MG63 (cell line): ENCODE measurements around the gene PSMA8. TPM values are rescaled to one million over a fixed set of nuclear protein-coding genes. Genes with fewer than 3 reads are reported as not detected.
A peak's percentile ranks its signal among the peaks of the same experiment; 100 is the strongest.
"Not testable (repeated sequence)": the region's sequence is repeated elsewhere in the genome, so short reads cannot be mapped to it uniquely, and the experiment has no call there.

Experiments
- DNase-seq: peaks from one replicate; pipeline ENCODE4 v3.0.0-alpha.2; 2020
- H3K27me3 ChIP-seq: fragments of 250-450 bp; sonication (Bioruptor Pico); 2 replicates; pipeline ENCODE4 v1.5.1; 2020; ENCODE audit warnings: mild to moderate bottlenecking, moderate library complexity
- H3K36me3 ChIP-seq: fragments of 250-450 bp; sonication (Bioruptor Pico); 2 replicates; pipeline ENCODE4 v1.5.1; 2020; ENCODE audit warnings: mild to moderate bottlenecking, moderate library complexity
- H3K4me3 ChIP-seq: fragments of 250-450 bp; sonication (Bioruptor Pico); 2 replicates; pipeline ENCODE4 v1.5.1; 2020; ENCODE audit warnings: mild to moderate bottlenecking, moderate library complexity
- H3K9me3 ChIP-seq: fragments of 250-450 bp; sonication (Bioruptor Pico); 2 replicates; pipeline ENCODE4 v1.5.1; 2020; ENCODE audit warnings: mild to moderate bottlenecking, moderate library complexity
- total RNA-seq: library from RNA; depleted of rRNA; stranded (reverse); fragments of >200 nt; shearing (Covaris generic); gene quantifications from 2 replicates; pipeline ENCODE4 v1.2.3, GENCODE V29; 2014; ENCODE audit warnings: low replicate concordance; rRNA removed

Gene PSMA8
- total RNA-seq, 1 experiment from 2014 or later = 0.23 TPM

DNA sequence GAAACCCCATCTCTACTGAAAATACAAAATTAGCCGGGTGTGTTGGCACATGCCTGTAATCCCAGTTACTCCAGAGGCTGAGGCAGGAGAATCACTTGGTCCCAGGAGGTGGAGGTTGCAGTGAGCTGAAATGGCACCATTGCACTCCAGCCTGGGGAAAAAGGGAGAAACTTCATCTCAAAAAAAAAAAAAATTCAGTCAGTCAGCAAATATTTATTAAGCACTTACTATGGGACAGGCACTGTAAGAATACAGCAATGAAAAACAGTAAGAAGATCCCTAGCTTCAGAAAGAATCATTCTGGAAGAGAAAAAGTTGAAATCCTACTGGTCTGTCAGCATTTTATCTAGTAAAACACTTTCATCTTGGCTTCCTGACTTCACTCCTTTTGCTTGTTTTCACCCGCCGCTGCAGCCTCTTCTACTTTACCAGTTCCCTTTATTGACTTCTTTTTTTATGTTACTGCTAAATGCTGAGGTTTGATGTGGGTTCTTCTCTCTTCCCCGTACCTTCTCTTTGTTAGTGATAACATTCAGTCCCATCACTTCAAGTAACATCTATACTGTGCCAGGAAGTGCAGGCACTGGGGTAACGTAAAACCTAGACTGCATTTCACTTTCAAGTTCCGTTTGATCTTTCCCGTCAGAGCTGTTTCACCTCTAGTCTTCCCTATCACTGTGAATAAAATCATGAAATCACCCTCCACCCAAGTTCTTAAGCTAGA lies 81.7 kb downstream of the PSMA8 start:
- DNase-seq = no peak
- Histone ChIP-seq H3K9me3 (no peaks in the 10 kb centered on the region), H3K27me3 (no peaks in the 10 kb centered on the region), H3K4me3 (no peak overlapping the region), H3K36me3 (no peaks in the 10 kb centered on the region)

DNA sequence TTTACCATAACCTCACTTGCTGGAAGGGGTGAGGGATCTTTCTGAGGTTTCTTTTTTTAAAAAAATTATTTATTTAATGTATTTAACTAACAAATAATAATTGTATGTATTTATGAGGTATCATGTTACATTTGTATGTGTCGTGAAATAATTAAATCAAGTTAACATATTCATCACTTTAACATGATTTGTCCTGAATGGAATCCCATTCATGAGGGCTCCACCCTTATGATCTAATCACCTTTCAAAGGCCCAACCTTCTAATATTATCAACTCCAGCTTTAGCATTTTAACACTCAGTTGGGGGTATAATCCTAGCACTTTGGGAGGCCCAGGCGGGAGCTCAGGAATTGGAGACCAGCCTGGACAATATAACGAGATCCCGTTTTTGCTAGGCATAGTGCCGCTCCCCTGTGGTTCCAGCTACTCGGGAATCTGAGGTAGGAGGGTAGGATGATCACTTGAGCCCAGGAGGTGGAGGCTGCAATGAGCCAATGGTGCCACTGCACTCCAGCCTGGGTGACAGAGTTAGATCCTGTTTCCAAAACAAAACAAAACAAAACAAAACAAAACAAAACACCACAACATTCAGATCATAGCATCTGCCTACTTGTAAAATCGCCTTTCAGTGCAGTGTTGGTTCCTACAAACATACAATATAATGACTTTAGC lies 91.5 kb downstream of the PSMA8 start:
- Histone ChIP-seq H3K36me3 (no peaks in the 10 kb centered on the region), H3K4me3 (no peak overlapping the region)
- no peak for DNase-seq

DNA sequence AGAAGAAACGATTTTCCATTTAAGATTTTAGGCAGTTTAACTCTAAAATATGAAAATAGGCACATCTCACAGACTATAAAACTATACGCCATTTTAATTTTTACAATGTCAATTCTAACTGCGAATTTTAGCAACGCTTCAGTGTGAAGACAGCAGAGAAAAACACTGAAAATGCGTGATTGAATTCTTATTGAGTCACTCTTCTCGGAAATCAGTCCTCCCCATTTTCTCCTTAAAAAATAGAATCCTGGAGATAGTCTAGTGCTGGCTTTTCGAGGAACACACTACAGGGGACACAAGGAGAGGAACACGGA lies 92.2 kb downstream of the PSMA8 start:
- Histone ChIP-seq H3K9me3 (no peaks in the 10 kb centered on the region), H3K4me3 (peak overlapping the region; percentile 87), H3K27me3 (no peaks in the 10 kb centered on the region), H3K36me3 (no peaks in the 10 kb centered on the region)
- no peak for DNase-seq

More for the DNA sequence above, 91.5 kb downstream of the PSMA8 start:
- Histone ChIP-seq H3K9me3 (no peaks in the 10 kb centered on the region), H3K27me3 (no peaks in the 10 kb centered on the region)

DNA sequence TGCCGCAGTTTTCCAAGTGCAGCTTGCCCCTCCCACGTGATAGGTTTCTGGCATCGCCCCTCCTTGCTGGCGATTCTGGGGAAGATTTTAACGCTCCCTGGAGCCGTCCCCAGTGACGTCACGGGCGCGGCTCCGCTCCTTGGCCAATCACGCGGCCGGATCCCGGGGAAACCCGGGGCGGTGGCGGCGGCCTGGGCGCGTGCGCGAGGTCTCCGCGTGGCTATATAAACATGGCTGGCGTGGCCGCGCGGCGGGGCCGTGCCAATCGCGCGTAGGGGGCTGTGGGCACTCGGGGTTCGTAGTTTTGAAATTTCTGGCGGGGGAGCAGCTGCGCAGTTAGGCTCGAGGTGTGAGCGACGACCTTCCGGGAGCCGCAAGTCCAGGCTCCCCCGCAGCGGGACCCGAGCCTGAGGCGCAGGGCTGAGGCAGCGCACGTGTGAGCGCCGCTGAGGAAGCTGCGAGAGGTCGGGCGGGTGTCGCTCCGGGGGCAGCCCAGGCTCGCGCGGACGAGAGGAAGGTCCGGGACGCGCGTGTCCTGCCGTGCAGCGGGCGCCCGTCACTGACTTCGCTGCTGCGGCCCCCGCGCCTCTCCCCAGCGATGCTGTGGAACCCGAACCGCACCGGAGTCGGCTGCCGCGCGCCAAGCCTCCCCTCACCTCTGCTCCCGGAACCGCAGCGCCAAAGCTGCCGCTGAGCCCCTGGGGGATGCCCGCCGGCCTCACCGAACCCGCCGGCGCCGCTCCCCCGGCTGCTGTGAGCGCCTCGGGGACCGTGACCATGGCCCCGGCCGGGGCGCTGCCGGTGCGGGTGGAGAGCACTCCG lies 92.8 kb downstream of the PSMA8 start, which contains the start of gene TAF4B:
Gene TAF4B, plus strand, starts transcription at position 217 of the 822 bp plus-strand sequence. Its CDS starts 489 bp downstream, at position 706.
- H3K36me3 ChIP-seq = no peaks in the 10 kb centered on the region
- DNase-seq = peak; percentile 93
- H3K27me3 ChIP-seq = no peaks in the 10 kb centered on the region
- H3K4me3 ChIP-seq = peak within 1 kb of the TSS; percentile 87
- no peaks in the 10 kb centered on the region for H3K9me3 ChIP-seq

DNA sequence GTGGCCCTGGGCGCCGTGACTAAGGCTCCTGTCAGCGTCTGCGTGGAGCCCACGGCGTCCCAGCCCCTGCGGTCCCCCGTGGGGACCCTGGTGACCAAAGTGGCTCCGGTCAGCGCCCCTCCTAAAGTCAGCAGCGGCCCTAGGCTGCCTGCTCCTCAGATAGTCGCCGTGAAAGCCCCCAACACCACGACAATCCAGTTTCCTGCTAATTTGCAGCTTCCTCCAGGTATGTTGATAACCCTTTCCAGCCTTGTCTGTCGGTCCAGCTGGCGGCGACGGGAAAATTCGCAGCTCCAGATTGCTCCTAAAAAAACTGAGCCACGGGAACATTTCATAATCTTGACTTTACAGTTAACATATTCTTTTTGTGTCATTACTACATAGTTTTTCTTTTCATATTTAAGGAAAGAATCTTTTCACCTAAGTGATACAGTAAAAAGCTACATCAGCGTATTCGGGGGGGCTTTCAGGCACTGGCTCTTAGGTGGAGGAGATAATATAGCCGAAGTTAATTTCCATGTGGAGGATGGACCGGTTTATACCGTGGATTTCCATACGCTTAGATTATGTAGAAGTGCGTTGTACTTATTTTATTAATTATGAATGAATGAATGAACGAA lies 93.5 kb downstream of the PSMA8 start:
- DNase-seq = peak; percentile 1
- H3K4me3 ChIP-seq = peak overlapping the region; percentile 87
- no peaks in the 10 kb centered on the region for H3K9me3 ChIP-seq
- no peaks in the 10 kb centered on the region for H3K36me3 ChIP-seq
- no peaks in the 10 kb centered on the region for H3K27me3 ChIP-seq

DNA sequence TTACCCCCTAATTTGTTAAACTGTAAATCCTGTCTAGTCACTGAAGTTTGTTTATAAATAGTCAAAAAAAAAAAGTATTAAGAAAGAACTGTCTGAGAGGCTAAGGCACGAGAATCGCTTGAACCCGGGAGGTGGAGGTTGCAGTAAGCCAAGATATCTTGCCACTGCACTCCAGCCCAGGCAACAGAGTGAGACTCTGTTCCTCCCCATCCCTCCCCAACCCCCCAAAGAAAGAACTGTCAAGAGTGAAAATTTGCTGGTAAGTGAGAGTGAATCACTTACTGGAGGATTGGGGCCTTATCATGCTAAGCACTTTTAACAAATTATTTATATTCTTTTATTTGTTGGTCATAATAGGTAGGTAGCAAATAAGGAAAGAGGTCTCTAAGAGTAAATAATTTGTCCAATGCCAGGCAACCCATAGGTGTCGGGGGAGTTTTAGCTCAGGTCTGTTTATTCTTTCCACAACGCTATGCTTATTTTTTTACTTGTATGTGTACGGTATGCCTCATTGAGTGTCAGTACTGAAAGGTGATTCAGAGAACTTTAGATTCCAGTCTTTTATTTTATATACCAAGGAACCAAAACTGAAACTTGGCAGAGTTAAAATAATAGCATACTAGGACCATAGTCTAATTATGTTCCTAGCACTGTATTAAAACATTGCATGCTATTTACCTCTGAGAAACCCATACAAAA lies 95.0 kb downstream of the PSMA8 start:
- H3K9me3 ChIP-seq = no peaks in the 10 kb centered on the region
- no peaks in the 10 kb centered on the region for H3K36me3 ChIP-seq
- DNase-seq = peak; percentile 6
- H3K4me3 ChIP-seq = peak overlapping the region; percentile 87
- H3K27me3 ChIP-seq = no peaks in the 10 kb centered on the region

DNA sequence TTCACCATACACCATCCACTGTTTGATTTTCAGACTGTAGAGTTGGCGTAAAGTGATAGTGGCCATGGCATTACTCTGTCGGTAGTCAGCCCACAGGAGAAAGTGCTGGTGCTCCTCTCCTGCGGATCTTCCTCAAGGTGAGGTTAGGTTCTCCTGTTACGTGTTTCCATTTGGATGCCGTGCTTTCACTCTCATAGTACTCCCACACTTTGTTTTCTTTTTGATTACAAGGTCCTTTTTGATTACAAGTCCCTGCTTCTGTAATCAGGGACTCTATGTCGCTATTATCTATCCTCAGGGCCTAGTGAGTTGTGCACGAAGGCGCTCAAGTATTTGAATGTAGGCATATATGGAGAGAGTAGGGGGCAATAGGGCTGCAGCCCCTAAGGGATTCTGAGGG lies 96.8 kb downstream of the PSMA8 start:
- H3K9me3 ChIP-seq = no peaks in the 10 kb centered on the region
- no peaks in the 10 kb centered on the region for H3K27me3 ChIP-seq
- no peaks in the 10 kb centered on the region for H3K36me3 ChIP-seq
- no peak for DNase-seq
- H3K4me3 ChIP-seq = no peak overlapping the region

DNA sequence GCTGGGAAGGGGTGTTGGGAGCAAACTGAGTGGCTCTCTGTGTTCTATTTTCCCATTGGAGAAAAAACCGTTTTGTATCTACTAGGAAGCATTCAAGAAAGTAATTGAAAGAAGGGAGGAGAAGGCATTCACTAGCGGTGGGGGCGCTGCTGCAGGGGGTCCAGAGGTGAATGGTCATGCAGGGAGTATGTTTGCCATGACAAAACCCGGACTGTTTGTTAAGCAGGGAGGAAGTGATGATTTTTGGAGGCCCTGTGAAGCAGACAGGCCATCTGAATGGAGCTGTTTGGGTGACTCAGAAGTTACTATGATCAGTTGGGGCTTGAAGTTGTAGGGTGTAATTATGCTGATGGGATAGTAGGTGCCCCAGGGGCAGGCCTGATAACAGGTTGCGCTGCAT lies 99.5 kb downstream of the PSMA8 start:
- H3K4me3 ChIP-seq = no peak overlapping the region
- H3K9me3 ChIP-seq = no peaks in the 10 kb centered on the region
- no peaks in the 10 kb centered on the region for H3K36me3 ChIP-seq
- no peaks in the 10 kb centered on the region for H3K27me3 ChIP-seq
- no peak for DNase-seq

DNA sequence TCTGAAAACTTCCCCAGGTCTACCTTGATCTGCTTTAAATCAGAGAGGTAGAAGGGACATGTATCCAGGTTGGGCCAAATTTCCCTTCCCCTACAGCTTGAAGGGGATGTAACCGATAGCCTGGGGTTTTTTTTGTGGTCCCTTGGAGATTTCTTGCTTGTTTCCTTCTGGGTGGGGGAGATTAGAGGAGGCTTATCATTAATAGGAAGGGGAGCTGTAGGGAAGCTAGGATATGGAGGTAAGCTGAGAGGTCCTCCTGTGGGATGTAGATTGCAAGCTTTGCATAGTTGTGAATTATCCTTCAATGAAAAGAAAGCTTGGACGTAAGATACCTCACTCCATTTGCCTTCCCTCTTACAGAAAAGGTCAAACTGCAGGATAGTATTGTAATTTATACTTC lies 103.7 kb downstream of the PSMA8 start:
- DNase-seq, H3K36me3 ChIP-seq, H3K4me3 ChIP-seq, H3K27me3 ChIP-seq, H3K9me3 ChIP-seq: not testable (repeated sequence)

DNA sequence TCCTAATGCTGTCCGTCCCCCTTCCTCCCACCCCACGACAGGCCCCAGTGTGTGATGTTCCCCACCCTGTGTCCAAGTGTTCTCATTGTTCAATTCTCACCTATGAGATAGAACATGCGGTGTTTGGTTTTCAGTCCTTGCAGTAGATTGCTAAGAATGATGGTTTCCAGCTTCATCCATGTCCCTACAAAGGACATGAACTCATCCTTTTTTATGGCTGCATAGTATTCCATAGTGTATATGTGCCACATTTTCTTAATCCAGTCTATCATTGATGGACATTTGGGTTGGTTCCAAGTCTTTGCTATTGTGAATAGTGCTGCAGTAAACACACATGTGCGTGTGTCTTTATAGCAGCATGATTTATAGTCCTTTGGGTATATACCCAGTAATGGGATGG lies 105.0 kb downstream of the PSMA8 start:
- H3K9me3 ChIP-seq, DNase-seq, H3K27me3 ChIP-seq, H3K4me3 ChIP-seq, H3K36me3 ChIP-seq: not testable (repeated sequence)

DNA sequence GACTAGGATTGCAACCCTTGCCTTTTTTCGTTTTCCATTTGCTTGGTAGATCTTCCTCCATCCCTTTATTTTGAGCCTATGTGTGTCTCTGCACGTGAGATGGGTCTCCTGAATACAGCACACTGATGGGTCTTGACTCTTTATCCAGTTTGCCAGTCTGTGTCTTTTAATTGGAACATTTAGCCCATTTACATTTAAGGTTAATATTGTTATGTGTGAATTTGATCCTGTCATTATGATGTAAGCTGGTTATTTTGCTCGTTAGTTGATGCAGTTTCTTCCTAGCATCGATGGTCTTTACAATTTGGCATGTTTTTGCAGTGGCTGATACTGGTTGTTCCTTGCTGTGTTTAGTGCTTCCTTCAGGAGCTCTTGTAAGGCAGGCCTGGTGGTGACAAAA lies 108.7 kb downstream of the PSMA8 start:
- not testable (repeated sequence) for H3K36me3 ChIP-seq, H3K9me3 ChIP-seq, DNase-seq, H3K27me3 ChIP-seq, H3K4me3 ChIP-seq

Other genes starting within 250 kb of the PSMA8 start
- gene SS18, start 43.3 kb upstream of the PSMA8 start, total RNA-seq = 58.2 and 60.1 TPM in 2 replicates
- gene TAF4B, start 92.6 kb downstream of the PSMA8 start, total RNA-seq = 3.7 and 5.7 TPM in 2 replicates